Smooth muscle cell of the brain vasculature (primary cell): ENCODE results near the gene GMDS.

ENCODE experiments used
- DNase-seq: peaks from one replicate; pipeline ENCODE4 v3.0.0-alpha.2; 2012; ENCODE audit warnings: low read depth, low spot score

GMDS gene

DNA sequence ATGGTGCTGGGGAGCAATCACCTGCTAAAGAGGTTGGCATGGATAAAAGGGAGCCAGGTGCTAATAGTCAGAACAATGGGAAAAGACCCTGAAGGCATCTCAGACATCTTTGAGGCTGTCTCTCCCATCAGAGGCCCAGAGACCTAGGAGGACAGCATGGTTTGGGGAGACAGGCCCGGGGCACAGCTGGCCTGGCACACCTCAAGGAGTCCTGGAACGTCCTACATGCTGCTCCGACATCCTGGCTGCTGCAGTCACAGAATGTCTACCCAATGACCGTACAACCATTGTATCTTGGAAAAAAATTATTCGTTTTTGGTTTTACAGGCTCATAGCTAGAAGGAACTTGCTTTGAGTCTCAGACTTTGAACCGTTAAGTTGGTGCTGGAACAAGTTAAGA lies 4.4 kb downstream of the GMDS start:
- DNase-seq, result no peak

GRCh38 chr6:2237001-2237400 lies 8.4 kb downstream of the GMDS start:
- DNase-seq, result peak; percentile 36

- DNase-seq, result no peak
Observed at GRCh38 chr6:2235777-2236495, 9.5 kb downstream of the GMDS start.

GRCh38 chr6:2232445-2232844 lies 13.0 kb downstream of the GMDS start:
- DNase-seq, result no peak

GRCh38 chr6:2231438-2231837 lies 14.0 kb downstream of the GMDS start:
- no peak for DNase-seq

- DNase-seq, result no peak
Observed at GRCh38 chr6:2230659-2231277, 14.6 kb downstream of the GMDS start.

DNA sequence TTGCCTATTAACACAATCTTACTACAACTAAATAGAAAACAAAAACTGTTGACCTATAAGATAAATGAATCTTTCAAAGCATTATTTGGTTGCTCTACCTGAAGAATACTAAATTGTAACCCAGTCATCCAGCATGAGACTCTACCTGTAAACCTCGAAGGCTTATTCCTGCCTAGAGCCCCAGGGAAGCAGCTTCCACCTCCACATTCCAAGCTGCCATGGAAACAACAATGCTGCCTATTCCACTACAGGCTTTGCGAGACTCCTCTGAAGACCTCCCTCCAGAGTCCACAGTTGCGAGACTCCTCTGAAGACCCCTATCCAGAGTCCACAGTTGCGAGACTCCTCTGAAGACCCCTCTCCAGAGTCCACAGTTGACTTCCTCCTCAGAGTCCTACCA lies 15.7 kb downstream of the GMDS start:
- DNase-seq, result no peak

DNA sequence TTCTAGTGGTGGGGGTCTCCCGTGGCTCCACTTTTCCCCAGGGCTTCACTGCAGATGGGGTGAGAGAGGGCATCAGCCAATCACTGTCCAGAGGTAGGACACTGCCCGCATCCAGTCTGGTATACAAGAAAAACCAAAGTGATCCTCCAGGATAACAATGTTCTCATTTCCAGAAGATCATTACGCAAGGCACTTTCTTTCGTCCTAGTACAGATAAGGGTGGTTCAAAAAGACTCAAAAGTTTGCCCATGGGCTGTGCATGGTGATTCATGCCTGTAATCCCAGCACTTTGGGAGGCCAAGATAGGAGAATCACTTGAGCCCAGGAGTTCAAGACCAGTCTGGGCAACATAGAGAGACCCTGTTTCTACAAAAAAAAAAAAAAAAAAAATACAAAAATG lies 16.4 kb downstream of the GMDS start:
- DNase-seq, result no peak

DNA sequence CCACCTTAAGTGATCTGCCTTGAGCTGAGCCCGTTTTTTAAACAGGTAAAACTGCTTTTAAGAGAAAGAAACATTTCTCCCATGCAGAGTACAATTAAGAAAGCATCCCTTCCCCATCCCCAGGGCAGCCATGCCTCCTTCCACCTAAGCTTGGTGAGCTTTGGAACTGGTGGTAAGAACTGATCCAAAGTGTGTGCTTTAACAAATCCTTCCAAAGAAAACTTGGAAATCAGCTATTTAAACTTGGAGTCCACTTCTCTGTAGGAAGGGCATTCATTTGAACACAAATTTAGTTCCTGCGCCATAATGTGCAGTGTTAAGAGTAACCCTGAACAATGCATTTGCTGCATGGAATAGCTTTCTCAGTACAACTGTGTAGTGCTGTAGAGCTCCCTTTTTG lies 17.0 kb downstream of the GMDS start:
- DNase-seq, result no peak

DNA sequence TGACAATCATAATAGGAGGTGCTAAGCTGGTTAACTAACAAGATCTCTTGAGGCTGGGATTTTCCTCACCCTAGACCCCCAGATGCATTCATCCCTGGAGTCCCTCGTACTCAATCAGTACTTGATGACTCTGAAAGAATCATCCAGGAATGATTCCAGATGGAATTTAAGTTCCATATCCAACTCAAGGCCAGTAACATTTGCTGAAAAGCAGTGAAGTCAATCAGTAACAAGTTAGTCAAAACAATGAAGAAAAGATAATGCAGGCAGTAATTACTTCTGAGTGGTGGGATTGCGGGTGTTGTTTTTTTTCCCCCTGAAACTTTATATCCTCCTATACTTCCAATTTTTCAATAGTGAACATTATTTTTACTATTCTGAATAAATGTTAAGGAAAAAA lies 18.6 kb downstream of the GMDS start:
- DNase-seq, result no peak

DNA sequence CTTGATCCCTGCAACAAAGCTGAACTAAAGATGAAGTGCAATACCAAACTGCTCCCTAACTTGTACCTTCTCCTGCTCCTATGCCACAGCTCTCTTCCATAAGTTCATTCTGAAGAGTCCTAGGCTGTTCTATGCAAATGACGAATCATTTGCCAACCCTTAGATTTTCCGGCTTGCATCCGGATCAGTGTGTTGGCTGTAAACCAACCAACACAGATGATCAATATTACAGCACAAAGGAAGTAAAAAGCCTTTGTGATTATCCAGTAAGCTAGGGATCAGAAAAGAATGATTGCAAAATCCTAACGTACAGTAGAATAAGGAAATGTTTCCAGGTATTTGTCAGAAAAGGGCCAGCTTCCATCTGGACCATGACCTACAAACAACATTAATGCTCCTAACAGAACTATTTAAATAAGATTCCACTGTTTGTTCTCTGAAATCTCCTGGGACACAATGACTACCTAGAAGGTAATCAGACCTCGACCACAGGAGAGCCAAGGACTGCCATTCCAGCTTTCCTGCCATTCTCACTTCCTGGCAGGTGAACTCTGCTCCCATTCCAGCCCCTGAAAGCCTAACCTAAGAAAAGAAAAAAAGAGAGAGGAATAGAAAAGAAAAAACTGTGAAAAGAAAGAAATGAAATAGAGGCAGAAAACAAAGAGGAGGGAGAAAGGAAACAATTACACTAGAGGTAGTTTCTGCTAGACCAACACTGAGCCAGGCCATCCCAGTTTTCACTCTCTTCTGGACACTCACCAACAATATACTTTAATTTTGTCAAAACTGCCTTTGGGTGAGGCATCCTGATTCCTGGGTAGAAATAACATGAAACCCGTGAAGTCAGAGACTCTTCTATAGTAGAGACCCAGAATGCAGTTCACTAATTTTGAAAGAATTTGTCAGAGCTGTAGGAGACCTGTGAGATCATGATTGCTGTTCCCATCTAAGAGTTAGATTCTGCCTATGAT lies 19.7 kb downstream of the GMDS start:
- DNase-seq, result no peak

DNA sequence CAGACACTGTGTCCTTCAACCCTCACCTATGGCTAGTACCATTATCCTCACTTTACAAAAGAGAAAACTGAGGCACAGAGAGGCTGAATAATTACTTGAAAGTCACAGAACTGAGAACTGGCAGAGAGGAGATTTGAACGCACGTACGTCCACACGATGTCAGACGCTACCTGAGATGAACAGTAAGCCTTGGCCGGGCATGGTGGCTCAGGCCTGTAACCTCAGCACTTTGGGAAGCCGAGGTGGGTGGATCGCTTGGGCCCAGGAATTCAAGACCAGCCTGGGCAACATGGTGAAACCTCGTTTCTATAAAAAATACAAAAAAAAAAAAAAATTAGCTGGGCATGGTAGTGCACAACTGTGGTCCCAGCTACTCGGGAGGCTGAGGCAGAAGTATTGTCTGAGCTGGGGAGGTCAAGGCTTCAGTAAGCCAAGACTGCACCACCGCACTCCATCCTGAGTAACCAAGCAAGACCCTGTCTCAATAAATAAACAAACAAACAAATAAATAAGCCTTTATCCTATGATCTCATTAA lies 20.5 kb downstream of the GMDS start:
- no peak for DNase-seq

- DNase-seq, result no peak
Observed at GRCh38 chr6:2222275-2222842, 23.0 kb downstream of the GMDS start.

DNA sequence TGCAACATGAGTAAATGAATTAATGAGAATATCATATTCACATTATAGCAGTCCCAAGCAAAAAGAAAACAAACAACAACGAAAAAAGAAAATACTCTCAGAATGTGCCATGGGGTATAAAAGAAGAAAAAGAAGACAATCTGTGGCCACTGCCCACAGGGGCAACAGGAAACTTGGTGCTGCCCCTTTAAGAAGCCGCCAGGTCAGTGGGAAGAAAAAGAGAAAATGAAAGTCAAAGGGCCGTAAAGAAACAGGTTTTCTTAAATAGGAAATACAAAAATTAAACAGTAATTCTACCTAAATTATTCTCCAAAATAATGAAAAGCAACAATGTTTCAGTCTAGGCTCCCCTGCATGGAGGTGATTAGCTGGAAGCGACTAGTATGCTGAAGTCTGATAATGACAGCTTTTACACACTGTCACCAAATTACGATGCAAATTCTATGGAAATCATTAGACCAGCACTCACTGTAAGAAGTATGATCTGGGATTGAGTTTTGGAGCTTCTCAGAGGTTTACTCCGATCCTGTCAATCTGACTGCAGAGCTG lies 23.6 kb downstream of the GMDS start:
- no peak for DNase-seq

DNA sequence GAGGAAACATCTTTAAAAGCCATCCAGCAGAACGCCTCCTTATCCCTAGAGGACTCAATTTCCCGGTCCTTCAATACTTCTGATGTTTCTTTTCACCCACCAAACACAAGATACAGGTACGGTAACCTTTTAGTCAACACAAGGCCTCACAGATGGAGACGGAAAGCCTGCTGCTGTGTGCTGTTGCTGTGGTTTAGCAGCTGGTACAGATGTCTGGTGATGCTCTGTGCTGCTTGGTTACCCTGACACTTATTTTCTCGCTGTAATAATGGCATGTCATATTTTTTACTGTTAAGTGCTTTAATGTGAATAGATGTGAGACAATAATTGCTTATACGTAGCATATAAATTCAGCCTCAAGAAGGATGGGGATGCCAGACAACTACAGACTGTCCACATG lies 25.3 kb downstream of the GMDS start:
- DNase-seq, result no peak

DNA sequence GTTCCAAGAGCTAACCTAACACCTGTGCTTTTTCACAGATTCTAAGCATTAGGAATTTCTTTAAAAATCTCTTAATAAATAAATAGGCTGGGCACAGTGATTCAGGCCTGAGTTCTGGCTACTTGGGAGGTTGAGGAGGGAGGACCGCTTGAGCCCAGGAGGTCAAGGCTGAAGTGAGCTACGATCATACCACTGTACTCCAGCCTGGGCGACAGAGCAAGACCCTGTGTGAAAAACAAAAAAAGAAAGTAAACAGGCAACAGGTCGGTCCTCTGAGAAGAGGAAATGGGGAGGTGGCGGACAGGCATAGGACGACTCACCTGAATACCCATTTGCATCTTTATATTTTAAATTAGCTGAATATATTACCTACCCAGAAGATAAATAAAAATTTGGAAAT lies 26.5 kb downstream of the GMDS start:
- no peak for DNase-seq

DNA sequence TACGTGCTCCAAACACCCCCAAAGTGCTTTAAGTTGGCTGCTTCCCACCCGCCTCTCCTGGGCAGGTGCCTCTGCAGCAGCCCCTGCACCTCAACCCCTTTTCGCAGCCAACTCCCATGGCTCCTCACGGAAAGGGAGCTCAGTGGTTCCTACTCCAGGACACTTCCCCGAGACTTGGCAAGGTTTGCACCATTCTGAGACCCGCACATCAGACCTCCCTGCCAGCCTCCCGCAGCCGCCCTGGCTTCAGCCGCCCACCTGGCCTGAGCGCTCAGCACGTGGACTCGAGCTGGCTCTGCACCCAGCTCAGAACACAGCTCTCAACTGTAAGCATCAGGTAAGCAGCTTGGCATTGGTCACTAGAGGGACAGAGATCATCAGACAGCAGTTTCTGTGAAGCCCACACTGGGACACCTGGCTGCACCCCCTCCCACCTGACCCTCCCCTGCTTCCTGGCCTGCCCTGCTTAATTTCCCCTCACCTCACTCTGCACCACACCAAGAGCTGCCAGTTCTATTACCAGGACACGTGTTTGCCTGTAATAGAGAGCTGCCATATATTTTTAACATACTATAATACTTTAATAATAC lies 28.5 kb downstream of the GMDS start:
- DNase-seq, result no peak

GRCh38 chr6:2215342-2215741 lies 30.1 kb downstream of the GMDS start:
- DNase-seq, result peak; percentile 32

DNA sequence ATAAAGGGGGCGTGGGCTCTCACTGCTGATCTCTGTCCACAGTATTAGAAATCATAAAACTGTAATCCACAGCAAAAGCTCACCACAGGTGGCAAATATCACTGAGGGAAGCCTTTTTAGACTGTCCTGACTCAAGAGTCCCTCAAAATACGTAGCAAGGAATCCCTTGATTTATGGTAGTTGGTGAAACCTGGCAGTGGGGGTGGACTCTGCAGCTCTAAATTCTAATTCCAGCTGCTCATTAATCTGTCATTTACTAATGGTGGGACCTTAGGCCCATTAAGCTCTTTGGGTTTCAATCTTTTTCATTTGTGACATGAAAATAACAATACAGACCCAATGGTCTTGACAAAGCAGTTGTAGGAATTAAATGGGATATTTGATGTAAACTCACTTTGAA lies 32.3 kb downstream of the GMDS start:
- DNase-seq, result no peak

GRCh38 chr6:2209226-2209809 lies 36.1 kb downstream of the GMDS start:
- DNase-seq, result no peak

DNA sequence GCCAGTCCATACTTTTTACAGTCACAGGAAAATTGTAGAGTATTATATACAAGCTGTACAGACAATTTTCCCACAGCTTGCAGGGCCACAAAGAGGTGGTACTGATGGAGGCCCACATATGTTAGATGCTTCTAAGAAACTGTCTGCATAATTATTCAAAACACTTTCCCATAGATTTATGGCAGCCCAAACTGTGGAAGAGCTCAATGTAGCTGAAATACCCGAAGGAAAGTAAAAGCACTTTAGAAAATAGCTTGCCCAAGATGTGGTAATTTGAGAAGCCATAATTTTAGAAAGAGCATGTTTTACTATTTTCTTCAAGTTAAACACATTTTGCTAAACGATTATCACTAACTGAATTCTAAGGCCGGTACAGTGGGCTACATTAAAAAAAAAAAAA lies 36.9 kb downstream of the GMDS start:
- no peak for DNase-seq
